ENCODE data around the gene IGFL2.

DNA sequence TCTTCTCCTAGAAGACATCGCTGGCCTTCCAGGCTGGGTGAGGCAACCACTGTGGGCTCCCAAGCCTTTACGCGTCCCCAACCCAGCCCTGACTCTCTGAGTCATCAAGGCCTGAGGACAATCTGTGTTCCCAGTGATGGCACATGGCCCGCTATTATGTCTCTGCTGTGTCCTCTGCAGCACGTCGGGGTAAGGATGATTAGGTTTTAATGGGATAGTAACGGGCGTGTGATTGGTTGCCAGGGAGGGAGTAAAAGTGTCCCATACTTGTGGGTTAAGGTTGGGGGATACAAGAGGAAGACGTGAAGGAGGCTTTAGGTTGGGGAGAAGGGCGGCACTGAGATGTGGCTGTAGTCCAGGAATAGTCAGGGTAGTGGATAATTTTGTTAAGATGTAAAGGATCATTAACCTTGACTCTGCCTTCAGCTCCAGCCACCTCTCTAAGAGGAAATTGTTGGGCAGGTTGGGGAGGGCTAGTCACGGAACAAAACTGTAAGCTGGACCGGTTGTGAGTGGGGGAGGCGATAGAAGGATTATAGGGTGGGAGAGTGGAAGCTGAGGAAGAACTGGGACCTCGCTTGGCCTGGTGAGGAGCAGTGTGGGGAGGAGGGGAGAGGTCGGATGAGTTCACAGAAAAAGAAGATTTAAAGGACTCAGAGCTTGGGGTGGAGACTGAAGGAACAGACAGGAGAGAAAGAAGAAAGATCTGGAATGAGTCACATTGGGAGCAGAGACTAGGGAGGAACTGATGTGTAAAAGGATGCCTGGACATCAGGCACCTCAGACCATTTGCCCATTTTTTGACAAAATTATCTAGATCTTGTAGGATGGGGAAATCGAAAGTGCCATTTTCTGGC, 53.6 kb downstream of the IGFL2 start:
- TF ChIP-seq EP300 (IDR thresholded peaks at IDR 0.05) = no peak
- no peak for TF ChIP-seq CTCF (IDR thresholded peaks at IDR 0.05)
- no peak for TF ChIP-seq POLR2A (IDR thresholded peaks at IDR 0.05)
